Left lobe of liver (tissue), 2 donors: ENCODE measurements around the gene ME2. TPM values are rescaled to one million over a fixed set of nuclear protein-coding genes. Genes with fewer than 3 reads are reported as not detected.
"Not testable (repeated sequence)": the region's sequence is repeated elsewhere in the genome, so short reads cannot be mapped to it uniquely, and the experiment has no call there.

Experiments used
- ATAC-seq: fragments of 200-7000 bp; cut with Tn5 transposase; one replicate; pipeline ENCODE4 v1.9.1; 2020; ENCODE audit warnings: mild to moderate bottlenecking, moderate library complexity
- DNase-seq: peaks from one replicate; pipeline ENCODE4 v3.0.0-alpha.2; 2020; ENCODE audit warnings: low spot score
- total RNA-seq: library from RNA; stranded (reverse); gene quantifications from one replicate; pipeline ENCODE4 v1.2.1, GENCODE V29; 2021
- donor health status: DM: no; HTN: no; CAD: no; lungs with moderate emphysema.
- donor health status: DM: no; HTN: yes; CAD: no.

ME2 gene
- total RNA-seq, 1 donor from 2014 or later: 13.2 TPM

GRCh38 chr18:50859793-50860555 is 18.9 kb upstream of the ME2 start:
- ATAC-seq: no peak
- no peak for DNase-seq

GRCh38 chr18:50861617-50862016 is 17.3 kb upstream of the ME2 start:
- DNase-seq (no peak), ATAC-seq (no peak)

GRCh38 chr18:50862401-50862800 is 16.5 kb upstream of the ME2 start:
- DNase-seq (no peak), ATAC-seq (peak; percentile 27)

- ATAC-seq (peak; percentile 73), DNase-seq (no peak)
These were observed 15.0 kb upstream of the ME2 start for GRCh38 chr18:50863840-50864375.

- no peak for DNase-seq
- ATAC-seq: peak; percentile 91
These were observed 12.2 kb upstream of the ME2 start for GRCh38 chr18:50866765-50867164.

GRCh38 chr18:50869150-50869549 is 9.8 kb upstream of the ME2 start:
- no peak for DNase-seq
- ATAC-seq: no peak

- DNase-seq: no peak
- peak; percentile 51 for ATAC-seq
These were observed 8.6 kb upstream of the ME2 start for GRCh38 chr18:50870138-50870845.

GRCh38 chr18:50871846-50872245 is 7.1 kb upstream of the ME2 start:
- no peak for DNase-seq

GRCh38 chr18:50875966-50876536 is 2.9 kb upstream of the ME2 start:
- no peak for DNase-seq

More at GRCh38 chr18:50871846-50872245, 7.1 kb upstream of the ME2 start:
- no peak for ATAC-seq

GRCh38 chr18:50877545-50878265 is 1.2 kb upstream of the ME2 start:
- ATAC-seq (no peak), DNase-seq (no peak)

More at GRCh38 chr18:50875966-50876536, 2.9 kb upstream of the ME2 start:
- no peak for ATAC-seq

- ATAC-seq: peak; percentile 60
- no peak for DNase-seq
These were observed 592 bp downstream of the ME2 start for GRCh38 chr18:50879302-50880118.

- no peak for ATAC-seq
- no peak for DNase-seq
These were observed 1.2 kb downstream of the ME2 start for GRCh38 chr18:50880119-50880465.

GRCh38 chr18:50880944-50881343 is 2.0 kb downstream of the ME2 start:
- not testable (repeated sequence) for DNase-seq, ATAC-seq

- DNase-seq (no peak), ATAC-seq (no peak)
These were observed 8.0 kb downstream of the ME2 start for GRCh38 chr18:50886929-50887328.

GRCh38 chr18:50895350-50896045 is 16.6 kb downstream of the ME2 start:
- DNase-seq (no peak), ATAC-seq (no peak)

- DNase-seq: no peak
- ATAC-seq: peak; percentile 56
These were observed 17.2 kb downstream of the ME2 start for GRCh38 chr18:50896093-50896492.

GRCh38 chr18:50898919-50899318 is 20.0 kb downstream of the ME2 start:
- ATAC-seq (no peak), DNase-seq (no peak)

- ATAC-seq (peak; percentile 35), DNase-seq (no peak)
These were observed 23.9 kb downstream of the ME2 start for GRCh38 chr18:50902797-50903196.

GRCh38 chr18:50906843-50907242 is 27.9 kb downstream of the ME2 start:
- DNase-seq: no peak
- ATAC-seq: no peak

GRCh38 chr18:50909261-50909660 is 30.3 kb downstream of the ME2 start:
- DNase-seq: no peak
- no peak for ATAC-seq
